Sigmoid colon (tissue), 7 donors: ENCODE results near the gene ATP5IF1. TPM values are rescaled to one million over a fixed set of nuclear protein-coding genes. Genes with fewer than 3 reads are reported as not detected.
A peak's percentile ranks its signal among the peaks of the same experiment; 100 is the strongest.

Experiments
- DNase-seq: peaks from one replicate; pipeline ENCODE4 v3.0.0-alpha.2; 2019
- H3K27ac ChIP-seq, 4 donors: fragments of 200-600 bp; sonication (generic); one replicate each; pipeline ENCODE4 v1.5.1; 2016 to 2019; ENCODE audit warnings: mild to moderate bottlenecking in 1 of 4
- H3K27me3 ChIP-seq, 3 donors: fragments of 200-600 bp; sonication (generic); one replicate each; pipeline ENCODE4 v1.5.1; 2019; ENCODE audit warnings: mild to moderate bottlenecking in 1 of 3
- H3K36me3 ChIP-seq, 4 donors: fragments of 200-600 bp; sonication (generic); one replicate each; pipeline ENCODE4 v1.5.1; 2016 to 2019
- H3K4me1 ChIP-seq, 4 donors: fragments of 200-600 bp; sonication (generic); one replicate each; pipeline ENCODE4 v1.5.1; 2017 to 2019
- H3K4me3 ChIP-seq, 4 donors: fragments of 200-600 bp; sonication (generic); one replicate each; pipeline ENCODE4 v1.5.1; 2017 to 2019; ENCODE audit warnings: mild to moderate bottlenecking in 2 of 4, moderate library complexity in 1 of 4
- H3K9me3 ChIP-seq, 4 donors: fragments of 200-600 bp in 3 of 4; sonication (generic) in 3 of 4; one replicate each; pipeline versions ENCODE4 v1.5.1 to v1.6.1; 2013 to 2019
- EP300 ChIP-seq, 4 donors: sonication (generic); formaldehyde crosslinking; IDR thresholded peaks; one replicate each; pipeline ENCODE4 v1.6.1; 2017; ENCODE audit warnings: antibody characterized with exemption in 4 of 4
- POLR2A ChIP-seq, 2 donors: fragments of 450-650 bp; IDR thresholded peaks; one replicate each; pipeline ENCODE4 v1.6.1; 2016; ENCODE audit warnings: antibody characterized with exemption in 2 of 2, mild to moderate bottlenecking in 2 of 2, moderate library complexity in 2 of 2
- POLR2AphosphoS5 ChIP-seq, 4 donors: sonication (generic); formaldehyde crosslinking; IDR thresholded peaks; one replicate each; pipeline ENCODE4 v1.6.1; 2017; ENCODE audit warnings: antibody characterized with exemption in 4 of 4
- WGBS, 2 donors: extraction: QIAGEN DNeasy Blood & Tissue Kit; methylation state at CpG; one replicate each; pipeline ENCODE4 v1.1.7; 2013; 5-methylcytosine and 5-hydroxymethylcytosine counted together
- intact Hi-C: fragments of 100-400 bp; cut with DNase I; formaldehyde crosslinking; loops from one replicate; pipeline ENCODE4 v1.15.1; 2023
- polyA plus RNA-seq, 3 donors: library from polyadenylated mRNA; stranded (reverse); fragments of 200-250 nt; gene quantifications; one replicate each; pipeline ENCODE4 v1.2.3, GENCODE V29; 2013
- total RNA-seq, 4 donors: library from RNA; depleted of rRNA; stranded (reverse); fragments of >200 nt; gene quantifications; one replicate each; pipeline ENCODE4 v1.1.0, GENCODE V29; 2016
- TF ChIP-seq, protein P1 (sequence below), 4 experiments: fragments of 450-650 bp in 3 of 4; fragments of 200-600 bp in 1 of 4; IDR thresholded peaks; one replicate each; pipeline ENCODE4 v1.5.1; 2016 to 2019; ENCODE audit warnings: antibody characterized with exemption in 4 of 4, mild to moderate bottlenecking in 3 of 4, moderate library complexity in 2 of 4
- donor health status: healthy with polysubstance abuse.
- donor health status: Bipolar disorder and iron deficiency.
- donor health status: healthy.

The ATP5IF1 gene
- total and polyA plus RNA-seq, 7 donors: 167 to 1,120 (median 260) TPM

DNA sequence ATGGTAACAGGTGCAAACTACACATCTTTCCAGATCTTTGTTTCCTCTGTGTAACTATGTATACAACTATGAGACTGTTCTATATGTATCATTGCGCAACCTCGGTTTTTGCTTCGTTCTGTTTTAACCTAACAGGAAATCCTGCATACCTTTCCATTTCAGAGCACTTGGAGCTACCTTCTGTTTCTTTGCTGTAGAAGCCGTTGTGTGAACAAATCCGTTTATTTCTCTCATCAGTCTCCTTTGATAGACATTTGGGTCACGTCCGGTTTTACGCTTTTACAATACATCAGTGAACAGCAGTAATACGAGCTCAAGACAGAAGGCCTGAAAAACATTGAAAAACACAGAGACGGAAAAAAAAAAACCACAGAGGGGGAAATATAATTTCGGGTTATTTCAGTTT is 10.5 kb downstream of the ATP5IF1 start:
- Histone ChIP-seq H3K4me3 (peak overlapping the region; percentile 46 to 66 (median 56)), H3K9me3 (no peaks in the 10 kb centered on the region), H3K27me3 (no peaks in the 10 kb centered on the region), H3K36me3 (no peaks in the 10 kb centered on the region), H3K4me1 (peaks cover 0 to 32% (median 23%) of the 10 kb centered on the region in 4 donors), H3K27ac (peak overlapping the region; percentile 84 to 89 (median 86))
- TF ChIP-seq, protein P1, sequence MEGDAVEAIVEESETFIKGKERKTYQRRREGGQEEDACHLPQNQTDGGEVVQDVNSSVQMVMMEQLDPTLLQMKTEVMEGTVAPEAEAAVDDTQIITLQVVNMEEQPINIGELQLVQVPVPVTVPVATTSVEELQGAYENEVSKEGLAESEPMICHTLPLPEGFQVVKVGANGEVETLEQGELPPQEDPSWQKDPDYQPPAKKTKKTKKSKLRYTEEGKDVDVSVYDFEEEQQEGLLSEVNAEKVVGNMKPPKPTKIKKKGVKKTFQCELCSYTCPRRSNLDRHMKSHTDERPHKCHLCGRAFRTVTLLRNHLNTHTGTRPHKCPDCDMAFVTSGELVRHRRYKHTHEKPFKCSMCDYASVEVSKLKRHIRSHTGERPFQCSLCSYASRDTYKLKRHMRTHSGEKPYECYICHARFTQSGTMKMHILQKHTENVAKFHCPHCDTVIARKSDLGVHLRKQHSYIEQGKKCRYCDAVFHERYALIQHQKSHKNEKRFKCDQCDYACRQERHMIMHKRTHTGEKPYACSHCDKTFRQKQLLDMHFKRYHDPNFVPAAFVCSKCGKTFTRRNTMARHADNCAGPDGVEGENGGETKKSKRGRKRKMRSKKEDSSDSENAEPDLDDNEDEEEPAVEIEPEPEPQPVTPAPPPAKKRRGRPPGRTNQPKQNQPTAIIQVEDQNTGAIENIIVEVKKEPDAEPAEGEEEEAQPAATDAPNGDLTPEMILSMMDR (IDR thresholded peaks at IDR 0.05): no peak
- no peak for TF ChIP-seq POLR2A (IDR thresholded peaks at IDR 0.05)
- no peak for TF ChIP-seq EP300 (IDR thresholded peaks at IDR 0.05)
- no peak for TF ChIP-seq POLR2AphosphoS5 (IDR thresholded peaks at IDR 0.05)
- no peak for DNase-seq
- intact Hi-C loops: loop anchor here (5.0 to 10.0 kb wide), 5 partner anchors 81 to 488 kb away; partner anchors contain the start of genes MED18, PHACTR4 and YTHDF2
- 13 to 23% methylated on average over 11 of the region's 11 CpGs for WGBS, 2 donors

DNA sequence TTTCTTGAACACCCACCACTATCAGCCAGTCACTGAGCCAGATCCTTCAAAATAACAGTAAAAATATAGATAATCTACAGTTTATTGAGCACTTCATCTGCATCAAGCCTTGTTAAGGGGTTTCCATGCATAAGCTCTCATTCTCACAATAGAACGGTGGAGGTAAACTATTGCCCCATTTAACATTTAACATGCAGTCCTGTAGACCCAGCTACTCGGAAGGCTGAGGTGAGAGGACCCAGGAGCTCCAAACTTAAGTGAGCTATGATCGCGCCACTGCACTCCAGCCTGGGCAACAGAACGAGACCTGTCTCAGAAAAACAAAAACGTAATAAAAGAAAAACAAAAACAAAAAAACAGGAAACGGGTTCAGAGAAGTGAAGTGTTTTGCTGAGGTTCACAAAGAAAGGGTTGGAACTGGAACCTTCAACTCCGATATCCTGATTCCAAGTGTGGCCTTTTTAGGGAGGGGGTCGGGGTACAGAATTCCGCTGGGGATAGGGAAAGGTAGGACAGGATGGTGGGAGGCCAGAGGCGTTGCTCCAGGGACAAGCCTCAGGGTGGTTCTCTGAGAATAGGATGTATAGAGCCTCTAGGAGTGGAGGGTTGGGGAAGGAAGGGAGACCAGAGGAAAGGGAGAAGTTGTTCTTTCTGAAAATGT is 11.8 kb downstream of the ATP5IF1 start:
- Histone ChIP-seq H3K4me1 (peaks cover 0 to 32% (median 23%) of the 10 kb centered on the region in 4 donors), H3K36me3 (no peaks in the 10 kb centered on the region), H3K9me3 (no peaks in the 10 kb centered on the region), H3K27ac (peak overlapping the region; percentile 84 to 89 (median 86)), H3K27me3 (no peaks in the 10 kb centered on the region), H3K4me3 (peak overlapping the region in 3 of 4 donors; percentile 54 to 66 (median 59))
- TF ChIP-seq POLR2A (IDR thresholded peaks at IDR 0.05): no peak
- TF ChIP-seq EP300 (IDR thresholded peaks at IDR 0.05): no peak
- TF ChIP-seq, protein P1 (IDR thresholded peaks at IDR 0.05): peak in 1 of 4 experiments; percentile 5
- no peak for TF ChIP-seq POLR2AphosphoS5 (IDR thresholded peaks at IDR 0.05)
- 58 to 60% methylated on average over 11 of the region's 11 CpGs for WGBS, 2 donors
- DNase-seq: no peak
- intact Hi-C loops: loop anchor here (5.0 to 10.0 kb wide), 5 partner anchors 80 to 487 kb away; partner anchors contain the start of genes MED18, PHACTR4 and YTHDF2

DNA sequence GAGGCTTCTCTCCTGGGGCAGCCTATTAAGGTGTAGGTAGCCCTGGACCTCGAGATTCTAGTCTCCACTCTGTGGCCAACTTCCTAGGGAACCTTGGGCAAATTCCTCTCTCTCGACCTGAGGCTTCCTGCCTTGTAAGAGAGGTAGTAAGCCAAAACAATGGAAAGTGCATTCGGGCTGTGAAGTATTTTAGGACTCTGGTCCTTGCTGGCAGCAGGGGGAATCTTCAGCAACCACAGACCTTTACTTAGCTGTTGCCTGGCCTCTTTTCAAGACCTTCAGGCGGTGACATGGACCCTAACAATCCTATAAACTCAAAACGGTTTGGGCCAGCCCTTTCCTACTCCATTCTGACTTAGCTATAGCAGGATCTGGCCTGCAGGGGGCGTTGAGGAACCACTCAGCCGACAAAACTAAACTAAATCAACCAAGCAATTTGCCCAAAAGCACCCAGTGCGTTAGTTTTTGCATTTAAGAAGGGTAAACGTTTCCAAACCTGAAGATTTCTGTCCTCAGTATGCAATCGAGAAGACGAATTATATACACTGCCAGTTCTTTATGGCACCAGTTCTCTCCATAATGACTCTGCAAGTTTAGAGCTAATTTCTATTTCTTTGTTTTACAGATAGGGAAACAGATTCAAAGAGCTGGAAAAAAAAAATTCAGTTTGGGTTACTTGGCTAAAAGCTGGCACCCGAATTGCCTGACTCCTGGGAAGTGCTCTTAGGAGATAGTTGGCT is 12.5 kb downstream of the ATP5IF1 start:
- no peaks in the 10 kb centered on the region for H3K36me3 ChIP-seq
- intact Hi-C loops: loop anchor here (5.0 to 10.0 kb wide), 5 partner anchors 79 to 486 kb away; partner anchors contain the start of genes MED18, PHACTR4 and YTHDF2
- no peaks in the 10 kb centered on the region for H3K9me3 ChIP-seq
- H3K4me1 ChIP-seq: peaks cover 0 to 32% (median 23%) of the 10 kb centered on the region in 4 donors
- DNase-seq: peak; percentile 91
- H3K4me3 ChIP-seq: peak overlapping the region in 1 of 4 donors; percentile 14
- TF ChIP-seq, protein P1 (IDR thresholded peaks at IDR 0.05): peak; percentile 82 to 90 (median 87)
- TF ChIP-seq EP300 (IDR thresholded peaks at IDR 0.05) (no peak), POLR2A (IDR thresholded peaks at IDR 0.05) (no peak), POLR2AphosphoS5 (IDR thresholded peaks at IDR 0.05) (no peak)
- no peaks in the 10 kb centered on the region for H3K27me3 ChIP-seq
- 2 to 6% methylated on average over 12 of the region's 12 CpGs for WGBS, 2 donors
- H3K27ac ChIP-seq: peak overlapping the region; percentile 84 to 89 (median 86)

DNA sequence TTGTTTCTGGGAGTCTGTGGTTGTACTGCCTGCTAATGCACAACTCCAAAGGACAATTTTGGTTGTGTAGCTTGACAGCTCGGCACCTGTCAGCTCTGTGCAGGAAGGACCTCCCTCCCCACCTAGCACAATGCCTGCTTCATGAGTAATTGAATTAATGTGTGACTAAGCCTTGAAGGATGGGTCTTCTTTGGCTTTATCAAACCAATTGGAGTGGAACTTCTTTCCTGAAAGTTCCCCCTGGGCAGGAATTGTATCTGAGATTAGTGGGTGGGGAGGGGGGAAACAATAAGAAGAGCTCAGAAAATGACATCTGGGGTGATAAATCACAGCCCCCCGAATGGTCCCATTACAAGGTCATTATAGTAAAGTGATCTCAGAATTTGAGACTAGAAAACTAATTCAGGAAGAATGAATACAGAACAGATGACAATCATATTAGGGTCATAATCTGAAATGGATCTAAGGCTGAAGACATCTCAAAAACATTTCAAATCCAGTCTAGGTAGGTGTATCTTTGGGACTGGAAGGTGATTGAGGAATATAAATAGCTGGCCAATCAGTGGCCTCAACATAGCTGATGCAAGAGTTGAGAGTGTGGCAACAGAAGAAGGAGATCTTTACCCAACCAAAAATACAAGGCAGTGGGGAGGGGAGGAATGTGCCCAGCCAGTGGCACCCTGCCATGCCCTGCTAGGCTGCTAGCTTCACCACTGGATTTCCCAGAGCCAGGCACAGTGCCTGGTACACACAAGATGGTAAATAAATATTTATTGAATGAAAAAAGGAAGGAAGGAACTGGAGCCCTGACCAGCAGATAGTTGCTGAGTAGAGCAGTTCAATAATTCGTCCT is 13.3 kb downstream of the ATP5IF1 start:
- Histone ChIP-seq H3K36me3 (no peaks in the 10 kb centered on the region), H3K27ac (peak overlapping the region; percentile 84 to 89 (median 86)), H3K9me3 (no peaks in the 10 kb centered on the region), H3K4me3 (peak overlapping the region in 1 of 4 donors; percentile 14), H3K27me3 (no peaks in the 10 kb centered on the region), H3K4me1 (peaks cover 0 to 32% (median 23%) of the 10 kb centered on the region in 4 donors)
- TF ChIP-seq POLR2AphosphoS5 (IDR thresholded peaks at IDR 0.05) (no peak), EP300 (IDR thresholded peaks at IDR 0.05) (no peak), POLR2A (IDR thresholded peaks at IDR 0.05) (no peak)
- TF ChIP-seq, protein P1 (IDR thresholded peaks at IDR 0.05): no peak
- DNase-seq: peak; percentile 79
- 25 to 28% methylated on average over 3 of the region's 3 CpGs for WGBS, 2 donors
- intact Hi-C loops: loop anchor here (5.0 to 10.0 kb wide), 5 partner anchors 78 to 486 kb away; partner anchors contain the start of genes MED18, PHACTR4 and YTHDF2
